ENCODE results near the gene UPK1A.
"Not testable (repeated sequence)": the region's sequence is repeated elsewhere in the genome, so short reads cannot be mapped to it uniquely, and the experiment has no call there.

The UPK1A gene

GRCh38 chr19:35643255-35644205 lies 22.8 kb upstream of the UPK1A start:
- peaks cover 32% of the 10 kb centered on the region for H3K4me1 ChIP-seq (ENCODE audit: control insufficient read depth, insufficient read depth, low read length, poor library complexity, severe bottlenecking)
- no peaks in the 10 kb centered on the region for H3K27me3 ChIP-seq (replicated peaks; ENCODE audit: control insufficient read depth, insufficient read depth, low read length, poor library complexity, severe bottlenecking)
- H3K9me3 ChIP-seq (ENCODE audit: control insufficient read depth, low read length), result no peaks in the 10 kb centered on the region
- H3K4me3 ChIP-seq (ENCODE audit: insufficient read depth, low read depth, low read length, poor library complexity, severe bottlenecking), result peak overlapping the region; percentile 67
- H3K36me3 ChIP-seq (ENCODE audit: control insufficient read depth, insufficient read depth, low read length), result no peaks in the 10 kb centered on the region
- peak; percentile 64 to 74 (median 68) for DNase-seq
- peak overlapping the region; percentile 66 for H3K27ac ChIP-seq (ENCODE audit: insufficient read depth, low read length, poor library complexity, severe bottlenecking)

GRCh38 chr19:35644206-35644986 lies 21.9 kb upstream of the UPK1A start:
- Histone ChIP-seq H3K4me1 (ENCODE audit: control insufficient read depth, insufficient read depth, low read length, poor library complexity, severe bottlenecking) (peaks cover 40% of the 10 kb centered on the region), H3K9me3 (ENCODE audit: control insufficient read depth, low read length) (no peaks in the 10 kb centered on the region), H3K27ac (ENCODE audit: insufficient read depth, low read length, poor library complexity, severe bottlenecking) (peak overlapping the region; percentile 66), H3K27me3 (replicated peaks; ENCODE audit: control insufficient read depth, insufficient read depth, low read length, poor library complexity, severe bottlenecking) (no peaks in the 10 kb centered on the region), H3K4me3 (ENCODE audit: insufficient read depth, low read depth, low read length, poor library complexity, severe bottlenecking) (peak overlapping the region; percentile 67), H3K36me3 (ENCODE audit: control insufficient read depth, insufficient read depth, low read length) (no peaks in the 10 kb centered on the region)
- peak; percentile 91 to 93 (median 93) for DNase-seq

- Histone ChIP-seq H3K27me3 (replicated peaks; ENCODE audit: control insufficient read depth, insufficient read depth, low read length, poor library complexity, severe bottlenecking) (no peaks in the 10 kb centered on the region), H3K27ac (ENCODE audit: insufficient read depth, low read length, poor library complexity, severe bottlenecking) (peak overlapping the region; percentile 66), H3K4me1 (ENCODE audit: control insufficient read depth, insufficient read depth, low read length, poor library complexity, severe bottlenecking) (peaks cover 44% of the 10 kb centered on the region), H3K36me3 (ENCODE audit: control insufficient read depth, insufficient read depth, low read length) (no peaks in the 10 kb centered on the region), H3K9me3 (ENCODE audit: control insufficient read depth, low read length) (no peaks in the 10 kb centered on the region), H3K4me3 (ENCODE audit: insufficient read depth, low read depth, low read length, poor library complexity, severe bottlenecking) (peak overlapping the region; percentile 67)
- DNase-seq, result peak; percentile 50 to 65 (median 53)
Measured at GRCh38 chr19:35644987-35645679, 21.2 kb upstream of the UPK1A start.

GRCh38 chr19:35645680-35646511 lies 20.4 kb upstream of the UPK1A start:
- Histone ChIP-seq H3K36me3 (ENCODE audit: control insufficient read depth, insufficient read depth, low read length) (no peaks in the 10 kb centered on the region), H3K27me3 (replicated peaks; ENCODE audit: control insufficient read depth, insufficient read depth, low read length, poor library complexity, severe bottlenecking) (no peaks in the 10 kb centered on the region), H3K9me3 (ENCODE audit: control insufficient read depth, low read length) (no peaks in the 10 kb centered on the region), H3K4me1 (ENCODE audit: control insufficient read depth, insufficient read depth, low read length, poor library complexity, severe bottlenecking) (peaks cover 44% of the 10 kb centered on the region), H3K4me3 (ENCODE audit: insufficient read depth, low read depth, low read length, poor library complexity, severe bottlenecking) (no peak overlapping the region), H3K27ac (ENCODE audit: insufficient read depth, low read length, poor library complexity, severe bottlenecking) (no peak overlapping the region)
- no peak for DNase-seq

- H3K4me1 ChIP-seq (ENCODE audit: control insufficient read depth, insufficient read depth, low read length, poor library complexity, severe bottlenecking), result peaks cover 31% of the 10 kb centered on the region
- DNase-seq, result peak; percentile 84 to 91 (median 87)
- no peaks in the 10 kb centered on the region for H3K9me3 ChIP-seq (ENCODE audit: control insufficient read depth, low read length)
- peak within 1 kb of the TSS; percentile 83 for H3K4me3 ChIP-seq (ENCODE audit: insufficient read depth, low read depth, low read length, poor library complexity, severe bottlenecking)
- no peaks in the 10 kb centered on the region for H3K36me3 ChIP-seq (ENCODE audit: control insufficient read depth, insufficient read depth, low read length)
- H3K27me3 ChIP-seq (replicated peaks; ENCODE audit: control insufficient read depth, insufficient read depth, low read length, poor library complexity, severe bottlenecking), result no peaks in the 10 kb centered on the region
- peak within 1 kb of the TSS; percentile 78 for H3K27ac ChIP-seq (ENCODE audit: insufficient read depth, low read length, poor library complexity, severe bottlenecking)
Measured at GRCh38 chr19:35648017-35648961, 18.0 kb upstream of the UPK1A start, which contains the start of gene COX6B1. COX6B1 (plus strand) TSS chr19:35648323; CDS start chr19:35651244, 2,921 bp downstream.

- DNase-seq, result no peak
Measured at GRCh38 chr19:35650581-35650980, 15.7 kb upstream of the UPK1A start.

GRCh38 chr19:35654828-35655227 lies 11.5 kb upstream of the UPK1A start:
- not testable (repeated sequence) for H3K9me3 ChIP-seq (ENCODE audit: control insufficient read depth, low read length); H3K27me3 ChIP-seq (replicated peaks; ENCODE audit: control insufficient read depth, insufficient read depth, low read length, poor library complexity, severe bottlenecking); H3K4me1 ChIP-seq (ENCODE audit: control insufficient read depth, insufficient read depth, low read length, poor library complexity, severe bottlenecking); DNase-seq; H3K27ac ChIP-seq (ENCODE audit: insufficient read depth, low read length, poor library complexity, severe bottlenecking); H3K4me3 ChIP-seq (ENCODE audit: insufficient read depth, low read depth, low read length, poor library complexity, severe bottlenecking)
- H3K36me3 ChIP-seq (ENCODE audit: control insufficient read depth, insufficient read depth, low read length), result peaks cover 39% of the 10 kb centered on the region

More at GRCh38 chr19:35650581-35650980, 15.7 kb upstream of the UPK1A start:
- peaks cover 13% of the 10 kb centered on the region for H3K36me3 ChIP-seq (ENCODE audit: control insufficient read depth, insufficient read depth, low read length)
- H3K4me1 ChIP-seq (ENCODE audit: control insufficient read depth, insufficient read depth, low read length, poor library complexity, severe bottlenecking), result peaks cover 17% of the 10 kb centered on the region
- no peaks in the 10 kb centered on the region for H3K9me3 ChIP-seq (ENCODE audit: control insufficient read depth, low read length)
- no peak overlapping the region for H3K27ac ChIP-seq (ENCODE audit: insufficient read depth, low read length, poor library complexity, severe bottlenecking)
- no peaks in the 10 kb centered on the region for H3K27me3 ChIP-seq (replicated peaks; ENCODE audit: control insufficient read depth, insufficient read depth, low read length, poor library complexity, severe bottlenecking)
- no peak overlapping the region for H3K4me3 ChIP-seq (ENCODE audit: insufficient read depth, low read depth, low read length, poor library complexity, severe bottlenecking)

GRCh38 chr19:35655600-35655999 lies 10.7 kb upstream of the UPK1A start:
- Histone ChIP-seq H3K9me3 (ENCODE audit: control insufficient read depth, low read length) (no peaks in the 10 kb centered on the region), H3K36me3 (ENCODE audit: control insufficient read depth, insufficient read depth, low read length) (peaks cover 39% of the 10 kb centered on the region)

More at GRCh38 chr19:35655600-35655999, 10.7 kb upstream of the UPK1A start:
- Histone ChIP-seq H3K4me3 (ENCODE audit: insufficient read depth, low read depth, low read length, poor library complexity, severe bottlenecking) (no peak overlapping the region), H3K4me1 (ENCODE audit: control insufficient read depth, insufficient read depth, low read length, poor library complexity, severe bottlenecking) (no peaks in the 10 kb centered on the region), H3K27ac (ENCODE audit: insufficient read depth, low read length, poor library complexity, severe bottlenecking) (no peak overlapping the region), H3K27me3 (replicated peaks; ENCODE audit: control insufficient read depth, insufficient read depth, low read length, poor library complexity, severe bottlenecking) (no peaks in the 10 kb centered on the region)
- no peak for DNase-seq
